ENCODE data around the gene PFKP. TPM values are rescaled to one million over a fixed set of nuclear protein-coding genes. Genes with fewer than 3 reads are reported as not detected.

PFKP gene
- 164 and 204 TPM in 2 replicates for total RNA-seq

GRCh38 chr10:3067118-3067858 is at the start of gene PFKP:
Gene PFKP (plus strand): TSS chr10:3067548. CDS start chr10:3067596, 48 bp downstream.

DNA sequence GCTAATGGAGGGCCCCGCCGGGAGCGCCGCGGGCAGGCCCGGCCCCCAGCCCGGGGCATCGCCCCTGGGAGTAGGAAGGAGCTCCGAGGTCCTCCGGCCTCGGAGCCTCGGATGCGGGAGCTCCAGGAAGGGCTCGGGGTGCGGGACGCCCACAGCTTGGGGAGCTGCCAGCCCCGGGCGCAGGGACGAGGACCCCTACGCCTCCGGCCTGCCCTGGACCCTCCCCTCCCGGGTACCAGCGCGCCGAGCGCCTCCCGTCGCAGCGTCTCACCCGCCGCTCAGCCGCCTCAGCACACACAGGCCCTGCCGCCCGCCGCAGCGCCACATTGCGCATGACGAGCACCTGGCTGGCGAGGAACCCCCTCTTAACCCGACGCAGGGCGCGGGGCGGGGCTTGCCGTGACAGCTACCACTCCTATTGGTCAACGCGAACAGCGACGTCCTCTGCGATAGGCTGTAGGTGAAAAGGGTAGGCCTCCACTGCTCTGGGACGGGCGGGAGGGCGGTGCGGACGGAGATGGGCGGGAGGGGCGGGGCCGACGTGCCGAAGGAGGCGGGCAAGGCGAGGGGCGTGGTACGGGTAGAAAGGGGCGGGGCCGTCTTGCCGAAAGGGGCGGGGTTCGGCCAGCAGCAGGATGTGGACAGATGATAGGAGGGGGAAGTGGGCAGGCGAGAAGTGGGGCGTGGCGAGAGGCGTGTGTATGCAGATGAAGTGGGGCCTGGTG is 105.3 kb downstream of the PFKP start, which contains the start of gene PITRM1:
Gene PITRM1 (minus strand): TSS at position 337 of the 725 bp plus-strand sequence. CDS start 10 bp downstream, at position 327.

Other genes with a start within 250 kb of the PFKP start
- gene PITRM1, start 105.2 kb downstream of the PFKP start, total RNA-seq = 77.8 and 89.3 TPM in 2 replicates